Vagina (tissue), 2 donors: Measurements from ENCODE around the gene LIN28B. TPM values are rescaled to one million over a fixed set of nuclear protein-coding genes. Genes with fewer than 3 reads are reported as not detected.

Experiments used
- DNase-seq, 2 donors: peaks; one replicate each; pipeline ENCODE4 v3.0.0-alpha.2; 2017; ENCODE audit errors: extremely low spot score in 2 of 2
- H3K27ac ChIP-seq: fragments of 200-600 bp; sonication (generic); one replicate; pipeline ENCODE4 v1.5.1; 2019
- H3K27me3 ChIP-seq: fragments of 200-600 bp; sonication (generic); one replicate; pipeline ENCODE4 v1.5.1; 2019
- H3K36me3 ChIP-seq, 2 donors: fragments of 200-600 bp; sonication (generic); one replicate each; pipeline ENCODE4 v1.5.1; 2017 to 2019
- H3K4me1 ChIP-seq: fragments of 200-600 bp; sonication (generic); one replicate; pipeline ENCODE4 v1.5.1; 2019
- H3K4me3 ChIP-seq, 2 donors: fragments of 200-600 bp; sonication (generic); 1 replicate in 1 of 2; 2 replicates in 1 of 2; pipeline ENCODE4 v1.5.1; 2016 to 2019
- H3K9me3 ChIP-seq: fragments of 200-600 bp; sonication (generic); one replicate; pipeline ENCODE4 v1.5.1; 2019
- CTCF ChIP-seq, 3 experiments: fragments of 450-650 bp in 2 of 3; fragments of 200-600 bp in 1 of 3; sonication (generic) in 1 of 3; IDR thresholded peaks; one replicate each; pipeline ENCODE4 v1.5.1; 2017 to 2019; ENCODE audit warnings: antibody characterized with exemption in 3 of 3, mild to moderate bottlenecking in 2 of 3, moderate library complexity in 2 of 3
- POLR2A ChIP-seq, 2 donors: fragments of 450-650 bp; IDR thresholded peaks; one replicate each; pipeline ENCODE4 v1.6.1; 2017; ENCODE audit warnings: antibody characterized with exemption in 2 of 2, mild to moderate bottlenecking in 2 of 2, moderate library complexity in 2 of 2
- POLR2AphosphoS5 ChIP-seq, 2 donors: sonication (generic); formaldehyde crosslinking; IDR thresholded peaks; one replicate each; pipeline ENCODE4 v1.9.0; 2017; ENCODE audit warnings: antibody characterized with exemption in 2 of 2, mild to moderate bottlenecking in 2 of 2, low read depth in 1 of 2; ENCODE audit not compliant: insufficient read depth in 1 of 2
- intact Hi-C: fragments of 100-400 bp; cut with DNase I; formaldehyde crosslinking; loops from one replicate; pipeline ENCODE4 v1.15.1; 2023
- total RNA-seq: library from RNA; depleted of rRNA; stranded (reverse); fragments of >200 nt; gene quantifications from one replicate; pipeline ENCODE4 v1.2.3, GENCODE V29; 2016

LIN28B gene
- total RNA-seq, 1 donor from 2014 or later = not detected

- Histone ChIP-seq H3K9me3 (no peaks in the 10 kb centered on the region), H3K27me3 (no peaks in the 10 kb centered on the region), H3K36me3 (no peaks in the 10 kb centered on the region), H3K27ac (no peak overlapping the region), H3K4me1 (no peaks in the 10 kb centered on the region), H3K4me3 (no peak overlapping the region)
- intact Hi-C loops = no loop called here
- TF ChIP-seq POLR2AphosphoS5 (IDR thresholded peaks at IDR 0.05; ENCODE audit: insufficient read depth in 1 of 2, low read depth in 1 of 2) = no peak
- TF ChIP-seq CTCF (IDR thresholded peaks at IDR 0.05) = no peak
- TF ChIP-seq POLR2A (IDR thresholded peaks at IDR 0.05) = no peak
- DNase-seq = no peak
These were observed 95.1 kb downstream of the LIN28B start for GRCh38 chr6:105051941-105052471.

- H3K27me3 ChIP-seq = no peaks in the 10 kb centered on the region
- no peak for DNase-seq
- H3K36me3 ChIP-seq = no peaks in the 10 kb centered on the region
- H3K27ac ChIP-seq = no peak overlapping the region
- no peaks in the 10 kb centered on the region for H3K9me3 ChIP-seq
- intact Hi-C loops = no loop called here
- H3K4me1 ChIP-seq = no peaks in the 10 kb centered on the region
- TF ChIP-seq CTCF (IDR thresholded peaks at IDR 0.05) = no peak
- TF ChIP-seq POLR2A (IDR thresholded peaks at IDR 0.05) = no peak
- no peak for TF ChIP-seq POLR2AphosphoS5 (IDR thresholded peaks at IDR 0.05; ENCODE audit: insufficient read depth in 1 of 2, low read depth in 1 of 2)
- H3K4me3 ChIP-seq = no peak overlapping the region
These were observed 99.7 kb downstream of the LIN28B start for GRCh38 chr6:105056646-105057045.

- TF ChIP-seq POLR2AphosphoS5 (IDR thresholded peaks at IDR 0.05; ENCODE audit: insufficient read depth in 1 of 2, low read depth in 1 of 2) (no peak), CTCF (IDR thresholded peaks at IDR 0.05) (no peak), POLR2A (IDR thresholded peaks at IDR 0.05) (no peak)
- Histone ChIP-seq H3K4me3 (no peak overlapping the region), H3K4me1 (no peaks in the 10 kb centered on the region), H3K27me3 (no peaks in the 10 kb centered on the region), H3K27ac (no peak overlapping the region), H3K9me3 (no peaks in the 10 kb centered on the region), H3K36me3 (no peaks in the 10 kb centered on the region)
- intact Hi-C loops = no loop called here
- no peak for DNase-seq
These were observed 100.3 kb downstream of the LIN28B start for GRCh38 chr6:105057160-105057559.

GRCh38 chr6:105058316-105058715 is 101.4 kb downstream of the LIN28B start:
- Histone ChIP-seq H3K4me1 (no peaks in the 10 kb centered on the region), H3K27ac (no peak overlapping the region)
- TF ChIP-seq CTCF (IDR thresholded peaks at IDR 0.05) (no peak), POLR2AphosphoS5 (IDR thresholded peaks at IDR 0.05; ENCODE audit: insufficient read depth in 1 of 2, low read depth in 1 of 2) (no peak), POLR2A (IDR thresholded peaks at IDR 0.05) (no peak)

GRCh38 chr6:105058846-105059245 is 101.9 kb downstream of the LIN28B start:
- Histone ChIP-seq H3K4me3 (no peak overlapping the region), H3K9me3 (no peaks in the 10 kb centered on the region), H3K27me3 (no peaks in the 10 kb centered on the region), H3K4me1 (no peaks in the 10 kb centered on the region), H3K36me3 (no peaks in the 10 kb centered on the region), H3K27ac (no peak overlapping the region)
- TF ChIP-seq POLR2A (IDR thresholded peaks at IDR 0.05) (no peak), POLR2AphosphoS5 (IDR thresholded peaks at IDR 0.05; ENCODE audit: insufficient read depth in 1 of 2, low read depth in 1 of 2) (no peak), CTCF (IDR thresholded peaks at IDR 0.05) (no peak)
- intact Hi-C loops = no loop called here
- no peak for DNase-seq

More at GRCh38 chr6:105058316-105058715, 101.4 kb downstream of the LIN28B start:
- no peak overlapping the region for H3K4me3 ChIP-seq
- no peaks in the 10 kb centered on the region for H3K9me3 ChIP-seq
- intact Hi-C loops = no loop called here
- H3K36me3 ChIP-seq = no peaks in the 10 kb centered on the region
- DNase-seq = no peak
- H3K27me3 ChIP-seq = no peaks in the 10 kb centered on the region
